GM18520 (cell line): ENCODE data around the gene PCBP4.
"Not testable (repeated sequence)": the region's sequence is repeated elsewhere in the genome, so short reads cannot be mapped to it uniquely, and the experiment has no call there.

ENCODE experiments used
- ATAC-seq: cut with Tn5 transposase; IDR thresholded peaks from one replicate; pipeline ENCODE4 v1.9.1; 2021; ENCODE audit not compliant: unreplicated experiment

Gene PCBP4

GRCh38 chr3:51994530-51994929 lies 27.3 kb upstream of the PCBP4 start:
- no peak for ATAC-seq

- not testable (repeated sequence) for ATAC-seq
Measured at GRCh38 chr3:51993657-51994056, 26.4 kb upstream of the PCBP4 start.

- no peak for ATAC-seq
Measured at GRCh38 chr3:51992017-51992682, 24.9 kb upstream of the PCBP4 start.

- ATAC-seq, result not testable (repeated sequence)
Measured at GRCh38 chr3:51990501-51990971, 23.3 kb upstream of the PCBP4 start.

GRCh38 chr3:51988286-51989146 lies 21.3 kb upstream of the PCBP4 start:
- ATAC-seq, result no peak

GRCh38 chr3:51987568-51987967 lies 20.3 kb upstream of the PCBP4 start:
- ATAC-seq, result no peak

GRCh38 chr3:51986010-51986947 lies 19.0 kb upstream of the PCBP4 start:
- ATAC-seq, result no peak

GRCh38 chr3:51985063-51985462 lies 17.8 kb upstream of the PCBP4 start:
- no peak for ATAC-seq

- no peak for ATAC-seq
Measured at GRCh38 chr3:51984269-51984647, 17.0 kb upstream of the PCBP4 start.

GRCh38 chr3:51983578-51984268 lies 16.5 kb upstream of the PCBP4 start:
- no peak for ATAC-seq

- ATAC-seq, result peak; percentile 72
Measured at GRCh38 chr3:51982838-51983577, 15.8 kb upstream of the PCBP4 start, which contains the start of gene ACY1. ACY1 (plus strand) TSS chr3:51983535; CDS start chr3:51984065, 530 bp downstream.

GRCh38 chr3:51982352-51982837 lies 15.1 kb upstream of the PCBP4 start:
- ATAC-seq, result peak; percentile 27

GRCh38 chr3:51980253-51980652 lies 13.0 kb upstream of the PCBP4 start:
- ATAC-seq, result no peak

- no peak for ATAC-seq
Measured at GRCh38 chr3:51978143-51978502, 10.9 kb upstream of the PCBP4 start.

GRCh38 chr3:51977446-51978142 lies 10.3 kb upstream of the PCBP4 start:
- no peak for ATAC-seq

GRCh38 chr3:51975852-51976549 lies 8.7 kb upstream of the PCBP4 start:
- no peak for ATAC-seq

GRCh38 chr3:51974963-51975851 lies 8.0 kb upstream of the PCBP4 start, which contains the start of gene ABHD14A:
ABHD14A (plus strand) TSS chr3:51975064; CDS start chr3:51975136, 72 bp downstream.
- ATAC-seq, result peak; percentile 57
